ENCODE data around the gene KLK10. TPM values are rescaled to one million over a fixed set of nuclear protein-coding genes. Genes with fewer than 3 reads are reported as not detected.
"Not testable (repeated sequence)": the region's sequence is repeated elsewhere in the genome, so short reads cannot be mapped to it uniquely, and the experiment has no call there.

Gene KLK10
- total RNA-seq, 1 donor from 2014 or later: not detected

DNA sequence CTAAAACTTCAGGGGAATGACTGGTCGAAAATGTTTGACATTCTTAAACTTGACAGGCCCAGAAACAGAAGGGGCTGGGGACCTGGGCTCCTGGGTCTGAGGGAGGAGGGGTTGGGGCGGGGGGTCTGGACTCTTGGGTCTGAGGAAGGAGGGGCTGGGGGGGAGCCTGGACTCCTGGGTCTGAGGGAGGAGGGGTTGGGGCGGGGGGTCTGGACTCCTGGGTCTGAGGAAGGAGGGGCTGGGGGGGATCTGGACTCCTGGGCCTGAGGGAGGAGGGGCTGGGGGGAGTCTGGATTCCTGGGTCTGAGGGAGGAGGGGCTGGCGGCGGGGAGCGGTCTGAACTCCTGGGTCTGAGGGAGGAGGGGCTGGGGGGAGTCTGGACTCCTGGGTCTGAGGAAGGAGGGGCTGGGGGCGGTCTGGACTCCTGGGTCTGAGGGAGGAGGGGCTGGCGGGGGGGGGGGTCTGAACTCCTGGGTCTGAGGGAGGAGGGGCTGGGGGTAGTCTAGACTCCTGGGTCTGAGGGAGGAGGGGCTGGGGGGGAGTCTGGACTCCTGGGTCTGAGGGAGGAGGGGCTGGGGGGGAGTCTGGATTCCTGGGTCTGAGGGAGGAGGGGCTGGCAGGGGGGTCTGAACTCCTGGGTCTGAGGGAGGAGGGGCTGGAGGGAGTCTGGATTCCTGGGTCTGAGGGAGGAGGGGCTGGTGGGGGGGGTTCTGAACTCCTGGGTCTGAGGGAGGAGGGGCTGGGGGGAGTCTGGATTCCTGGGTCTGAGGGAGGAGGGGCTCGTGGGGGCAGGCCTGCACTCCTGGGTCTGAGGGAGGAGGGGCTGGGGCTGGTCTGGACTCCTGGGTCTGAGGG is 44.6 kb downstream of the KLK10 start:
- Mint-ChIP-seq H3K4me3 (ENCODE audit: unreplicated experiment) (no peak overlapping the region), H3K9me3 (ENCODE audit: unreplicated experiment) (no peaks in the 10 kb centered on the region), H3K27ac (ENCODE audit: unreplicated experiment) (no peak overlapping the region), H3K36me3 (ENCODE audit: unreplicated experiment) (no peaks in the 10 kb centered on the region), H3K27me3 (ENCODE audit: unreplicated experiment) (peaks cover 8% of the 10 kb centered on the region), H3K4me1 (ENCODE audit: low read depth, unreplicated experiment) (no peaks in the 10 kb centered on the region)
- no peak for DNase-seq
- TF ChIP-seq, protein P1, sequence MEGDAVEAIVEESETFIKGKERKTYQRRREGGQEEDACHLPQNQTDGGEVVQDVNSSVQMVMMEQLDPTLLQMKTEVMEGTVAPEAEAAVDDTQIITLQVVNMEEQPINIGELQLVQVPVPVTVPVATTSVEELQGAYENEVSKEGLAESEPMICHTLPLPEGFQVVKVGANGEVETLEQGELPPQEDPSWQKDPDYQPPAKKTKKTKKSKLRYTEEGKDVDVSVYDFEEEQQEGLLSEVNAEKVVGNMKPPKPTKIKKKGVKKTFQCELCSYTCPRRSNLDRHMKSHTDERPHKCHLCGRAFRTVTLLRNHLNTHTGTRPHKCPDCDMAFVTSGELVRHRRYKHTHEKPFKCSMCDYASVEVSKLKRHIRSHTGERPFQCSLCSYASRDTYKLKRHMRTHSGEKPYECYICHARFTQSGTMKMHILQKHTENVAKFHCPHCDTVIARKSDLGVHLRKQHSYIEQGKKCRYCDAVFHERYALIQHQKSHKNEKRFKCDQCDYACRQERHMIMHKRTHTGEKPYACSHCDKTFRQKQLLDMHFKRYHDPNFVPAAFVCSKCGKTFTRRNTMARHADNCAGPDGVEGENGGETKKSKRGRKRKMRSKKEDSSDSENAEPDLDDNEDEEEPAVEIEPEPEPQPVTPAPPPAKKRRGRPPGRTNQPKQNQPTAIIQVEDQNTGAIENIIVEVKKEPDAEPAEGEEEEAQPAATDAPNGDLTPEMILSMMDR (IDR thresholded peaks at IDR 0.05; ENCODE audit: partially characterized antibody, unreplicated experiment): no peak

GRCh38 chr19:50972795-50973376 is 46.6 kb downstream of the KLK10 start:
- DNase-seq: no peak
- Mint-ChIP-seq H3K4me1 (ENCODE audit: low read depth, unreplicated experiment) (peaks cover 2% of the 10 kb centered on the region), H3K36me3 (ENCODE audit: unreplicated experiment) (no peaks in the 10 kb centered on the region), H3K27ac (ENCODE audit: unreplicated experiment) (no peak overlapping the region), H3K4me3 (ENCODE audit: unreplicated experiment) (no peak overlapping the region), H3K27me3 (ENCODE audit: unreplicated experiment) (peaks cover 8% of the 10 kb centered on the region), H3K9me3 (ENCODE audit: unreplicated experiment) (no peaks in the 10 kb centered on the region)
- TF ChIP-seq, protein P1 (IDR thresholded peaks at IDR 0.05; ENCODE audit: partially characterized antibody, unreplicated experiment): no peak

DNA sequence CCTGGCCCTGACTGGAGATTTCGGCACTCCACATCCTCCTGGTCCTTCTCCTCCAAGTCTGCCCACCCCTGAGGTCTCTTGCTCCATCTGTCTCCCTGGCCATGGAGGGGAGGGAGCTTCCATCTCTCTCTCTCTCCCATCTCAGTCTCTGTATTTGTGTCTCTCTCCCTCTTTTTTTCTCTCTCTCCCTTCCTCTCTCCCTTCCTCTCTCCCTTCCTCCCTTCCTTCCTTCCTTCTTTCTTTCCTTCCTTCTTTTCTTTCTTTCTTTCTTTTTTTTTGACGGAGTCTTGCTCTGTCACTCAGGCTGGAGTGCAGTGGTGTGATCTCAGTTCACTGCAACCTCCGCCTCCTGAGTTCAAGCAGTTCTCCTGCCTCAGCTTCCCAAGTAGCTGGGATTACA is 49.7 kb downstream of the KLK10 start:
- H3K4me1 Mint-ChIP-seq (ENCODE audit: low read depth, unreplicated experiment); DNase-seq; H3K27ac Mint-ChIP-seq (ENCODE audit: unreplicated experiment); H3K36me3 Mint-ChIP-seq (ENCODE audit: unreplicated experiment); H3K27me3 Mint-ChIP-seq (ENCODE audit: unreplicated experiment); H3K9me3 Mint-ChIP-seq (ENCODE audit: unreplicated experiment): not testable (repeated sequence)
- H3K4me3 Mint-ChIP-seq (ENCODE audit: unreplicated experiment): peak overlapping the region; percentile 28

DNA sequence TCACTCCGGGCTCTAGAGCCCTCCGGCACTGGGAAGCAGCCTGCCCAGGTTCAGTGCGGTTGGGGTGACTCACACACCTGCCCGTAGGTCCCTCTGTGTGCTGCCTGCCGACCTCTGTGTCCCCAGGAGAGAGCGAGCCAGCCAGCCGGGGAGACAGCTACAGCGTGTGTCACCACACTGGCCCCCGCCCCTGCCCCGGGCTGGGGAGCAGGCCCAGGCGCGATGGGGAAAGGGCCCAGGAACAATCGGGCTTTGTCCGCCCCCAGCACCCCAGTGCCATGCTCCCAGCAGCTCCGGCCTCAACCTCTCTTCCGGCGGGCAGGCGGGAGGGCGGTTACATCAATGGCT is 50.1 kb downstream of the KLK10 start, which contains the start of gene KLK6:
Gene KLK6, minus strand, starts transcription at position 179 of the 348 bp plus-strand sequence. CDS start 1,487 bp downstream, outside the sequence.
- H3K36me3 Mint-ChIP-seq (ENCODE audit: unreplicated experiment): no peaks in the 10 kb centered on the region
- H3K4me3 Mint-ChIP-seq (ENCODE audit: unreplicated experiment): peak within 1 kb of the TSS; percentile 28
- TF ChIP-seq, protein P1 (IDR thresholded peaks at IDR 0.05; ENCODE audit: partially characterized antibody, unreplicated experiment): no peak
- no peak within 1 kb of the TSS for H3K27ac Mint-ChIP-seq (ENCODE audit: unreplicated experiment)
- no peaks in the 10 kb centered on the region for H3K9me3 Mint-ChIP-seq (ENCODE audit: unreplicated experiment)
- H3K4me1 Mint-ChIP-seq (ENCODE audit: low read depth, unreplicated experiment): peaks cover 2% of the 10 kb centered on the region
- DNase-seq: no peak
- H3K27me3 Mint-ChIP-seq (ENCODE audit: unreplicated experiment): peaks cover 6% of the 10 kb centered on the region

DNA sequence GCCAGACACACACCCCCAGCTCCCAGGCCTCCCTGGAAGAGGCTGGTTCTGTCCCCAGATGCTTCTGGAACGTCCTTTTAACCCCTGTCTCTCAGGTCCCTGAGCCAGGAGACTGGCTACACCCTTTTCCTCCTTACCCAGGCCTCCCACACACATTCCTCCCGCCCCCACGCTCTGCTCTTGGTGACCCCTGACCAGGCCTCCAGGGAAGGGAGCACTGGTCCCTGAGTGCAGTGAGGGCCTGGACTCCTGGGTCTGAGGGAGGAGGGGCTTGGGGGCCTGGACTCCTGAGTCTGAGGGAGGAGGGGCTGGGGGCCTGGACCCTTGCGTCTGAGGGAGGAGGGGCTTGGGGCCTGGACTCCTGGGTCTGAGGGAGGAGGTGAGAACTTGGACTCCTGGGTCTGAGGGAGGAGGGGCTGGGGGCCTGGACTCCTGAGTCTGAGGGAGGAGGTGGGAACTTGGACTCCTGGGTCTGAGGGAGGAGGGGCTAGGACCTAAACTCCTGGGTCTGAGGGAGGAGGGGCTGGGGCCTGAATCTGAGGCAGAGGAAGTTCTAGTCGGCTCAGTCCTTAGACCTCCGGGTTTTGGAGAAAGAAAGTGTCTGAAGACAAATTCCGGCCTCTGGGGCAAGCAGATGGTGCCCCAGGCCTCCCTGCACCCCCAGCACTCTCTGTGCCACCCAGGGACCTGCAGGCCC is 50.6 kb downstream of the KLK10 start:
- H3K36me3 Mint-ChIP-seq (ENCODE audit: unreplicated experiment): no peaks in the 10 kb centered on the region
- no peaks in the 10 kb centered on the region for H3K9me3 Mint-ChIP-seq (ENCODE audit: unreplicated experiment)

More for the DNA sequence above, 50.6 kb downstream of the KLK10 start:
- H3K4me1 Mint-ChIP-seq (ENCODE audit: low read depth, unreplicated experiment): peaks cover 2% of the 10 kb centered on the region
- TF ChIP-seq, protein P1 (IDR thresholded peaks at IDR 0.05; ENCODE audit: partially characterized antibody, unreplicated experiment): no peak
- DNase-seq: no peak
- peaks cover 6% of the 10 kb centered on the region for H3K27me3 Mint-ChIP-seq (ENCODE audit: unreplicated experiment)
- H3K27ac Mint-ChIP-seq (ENCODE audit: unreplicated experiment): no peak overlapping the region
- no peak overlapping the region for H3K4me3 Mint-ChIP-seq (ENCODE audit: unreplicated experiment)

Measured in glutamatergic neuron (in vitro differentiated cells).